COLO668 (cell line): ENCODE results near the gene MTHFR.

Experiments used
- DNase-seq: peaks from one replicate; lab custom pipeline; 2025; ENCODE audit not compliant: unreplicated experiment; lab: John Stamatoyannopoulos, UW

The MTHFR gene

DNA sequence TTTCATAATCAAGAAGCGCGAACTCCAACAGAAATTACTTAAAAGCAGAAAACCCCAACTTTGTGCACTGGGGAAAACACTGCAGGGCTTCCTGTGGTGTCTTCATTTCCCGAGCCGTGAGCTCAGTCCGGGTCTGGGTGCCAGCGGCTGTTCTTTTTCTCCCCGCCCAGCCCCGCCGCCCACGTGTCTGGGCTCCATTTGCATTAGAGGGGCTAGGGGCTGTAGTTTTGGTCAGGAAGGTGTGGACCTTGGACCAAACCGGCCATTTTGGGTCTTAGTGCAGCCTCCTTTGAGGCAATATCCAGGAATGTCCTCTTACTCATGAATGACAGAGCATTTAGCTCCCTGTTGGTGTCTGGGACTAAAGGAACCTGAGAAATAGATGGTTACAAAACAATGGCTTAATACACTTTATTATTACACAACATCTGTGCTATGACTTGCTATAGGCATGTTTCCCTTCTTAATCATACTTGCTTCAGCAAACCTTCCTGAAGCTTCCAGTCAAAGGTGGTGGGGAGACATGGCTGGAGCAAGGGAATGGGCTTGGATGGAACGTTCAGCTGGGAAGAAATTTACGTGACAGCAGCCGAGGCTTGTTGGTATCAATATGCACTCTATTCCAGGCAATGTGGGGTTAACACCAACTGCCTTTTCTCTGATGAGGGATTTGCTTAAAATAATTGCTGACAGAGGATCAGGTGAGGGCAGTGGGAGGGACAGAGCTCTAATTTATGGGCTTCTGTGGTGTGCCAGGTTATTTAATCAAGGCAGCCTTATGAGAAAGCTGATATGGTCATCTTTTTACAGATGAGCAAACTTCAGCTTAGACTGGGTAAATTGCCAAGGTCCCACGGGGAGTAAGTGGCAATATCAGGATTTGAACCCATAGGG lies 68.8 kb downstream of the MTHFR start:
- DNase-seq, result peak; percentile 27

DNA sequence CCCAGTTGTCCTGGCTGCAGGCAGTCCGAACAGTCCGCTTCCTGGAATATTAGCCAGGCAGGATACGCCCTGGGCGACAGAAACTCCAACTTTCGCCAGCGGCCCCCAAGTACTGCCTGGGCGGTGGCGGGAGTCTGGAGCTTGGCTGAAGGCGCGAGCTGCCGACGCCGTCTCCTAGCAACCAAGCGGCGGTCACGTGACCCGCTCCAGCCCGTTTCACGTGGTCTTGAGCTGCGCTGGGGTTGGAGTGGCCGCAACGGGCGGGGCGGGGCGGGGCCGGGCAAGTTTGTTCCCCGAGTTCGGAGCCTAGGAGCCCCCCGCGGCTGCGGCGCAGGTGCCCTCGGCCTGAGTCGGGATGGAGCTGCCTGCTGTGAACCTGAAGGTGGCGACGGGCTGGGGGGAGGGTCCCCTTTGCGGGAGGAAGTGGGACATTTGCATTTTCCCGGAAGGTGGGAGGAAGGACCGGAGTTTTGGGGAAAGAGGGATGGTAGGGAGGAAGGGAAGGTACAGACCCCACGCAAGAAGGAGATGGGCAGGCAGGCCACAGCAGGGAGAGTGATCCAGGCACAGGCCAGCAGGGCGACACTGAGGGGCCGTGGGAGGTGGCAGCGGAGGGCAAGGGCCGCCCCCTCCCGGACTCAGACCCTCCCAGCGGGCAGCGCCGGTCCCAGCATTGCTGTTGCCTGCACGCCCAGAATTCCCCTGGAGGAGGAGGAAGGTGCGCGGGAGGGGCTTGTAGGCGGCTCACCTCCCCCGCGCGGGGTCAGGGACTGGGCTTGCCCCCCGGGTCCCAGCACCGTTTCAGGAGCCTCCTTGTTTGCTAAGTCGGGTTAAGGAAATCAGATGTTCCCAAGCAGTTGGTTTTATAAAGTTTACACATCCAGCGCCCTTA lies 69.7 kb downstream of the MTHFR start, which contains the start of gene AGTRAP:
Gene AGTRAP, plus strand, starts transcription at position 283 of the 892 bp plus-strand sequence. Its CDS starts 73 bp downstream, at position 356.
- DNase-seq, result peak; percentile 96
